Motor neuron (in vitro differentiated cells): Measurements from ENCODE around the gene PARP4. TPM values are rescaled to one million over a fixed set of nuclear protein-coding genes. Genes with fewer than 3 reads are reported as not detected.
"Not testable (repeated sequence)": the region's sequence is repeated elsewhere in the genome, so short reads cannot be mapped to it uniquely, and the experiment has no call there.

Source experiments
- ATAC-seq, 8 experiments: fragments of 200-7000 bp; cut with Tn5 transposase; replicated peaks in 6 of 8; 2 replicates each; pipeline ENCODE4 v1.8.0; 2021; ENCODE audit warnings: mild to moderate bottlenecking in 8 of 8, moderate library complexity in 8 of 8
- H3K27ac ChIP-seq, 2 donors: fragments of 250-450 bp; sonication (Bioruptor Pico); 2 replicates each; pipeline ENCODE4 v1.9.0; 2021; ENCODE audit warnings: antibody characterized with exemption in 2 of 2, mild to moderate bottlenecking in 2 of 2, moderate library complexity in 1 of 2
- H3K4me1 ChIP-seq, 2 donors: fragments of 250-450 bp; sonication (Bioruptor Pico); replicated peaks in 1 of 2; 2 replicates each; pipeline ENCODE4 v1.6.1; 2021; ENCODE audit warnings: antibody characterized with exemption in 2 of 2, mild to moderate bottlenecking in 2 of 2, moderate library complexity in 1 of 2
- H3K4me3 ChIP-seq, 5 donors: fragments of 250-450 bp; sonication (Bioruptor Pico); 2 replicates each; pipeline ENCODE4 v1.9.0; 2021; ENCODE audit warnings: antibody characterized with exemption in 5 of 5, mild to moderate bottlenecking in 5 of 5, moderate library complexity in 4 of 5
- WGBS, 10 experiments: fragments of 450-650 bp; shearing (Covaris generic); methylation state at CpG; one replicate each; pipeline ENCODE4 v1.0.0; 2022; 5-methylcytosine and 5-hydroxymethylcytosine counted together
- in situ Hi-C, 9 experiments: fragments of 400-800 bp; cut with MboI; loops; one replicate each; pipeline ENCODE4 v1.15.0; 2021; ENCODE audit warnings: low sequenced_read_pairs in 9 of 9, low pct_unique_long_range_greater_than_20kb in 2 of 9; ENCODE audit not compliant: unreplicated experiment in 9 of 9
- total RNA-seq, 8 experiments: library from RNA; unstranded; fragments of 300-600 nt; gene quantifications; 2 replicates each; pipeline versions ENCODE4 v1.2.3 to v1.2.4, GENCODE V29; 2022

The PARP4 gene
- total RNA-seq, 8 experiments from 2014 or later = 9.1 to 39.9 (median 18.2) TPM

- in situ Hi-C loops = no loop called here
- no peak for ATAC-seq
These were observed 115.8 kb downstream of the PARP4 start for GRCh38 chr13:24396821-24397220.

GRCh38 chr13:24392972-24393371, 119.6 kb downstream of the PARP4 start:
- ATAC-seq = no peak
- H3K27ac ChIP-seq = no peak overlapping the region
- no peaks in the 10 kb centered on the region for H3K4me1 ChIP-seq
- H3K4me3 ChIP-seq = no peak overlapping the region
- WGBS, 10 experiments = 17 to 100% (median 60%) methylated on average over 1 to 2 of the region's 4 CpGs; no CpG with 5 or more reads in 5 of the 10 experiments
- in situ Hi-C loops = no loop called here

More at GRCh38 chr13:24396821-24397220, 115.8 kb downstream of the PARP4 start:
- H3K4me3 ChIP-seq = no peak overlapping the region
- H3K27ac ChIP-seq = no peak overlapping the region
- WGBS, 10 experiments = 25 to 100% (median 73%) methylated on average over 1 to 2 of the region's 2 CpGs; no CpG with 5 or more reads in 1 of the 10 experiments
- no peaks in the 10 kb centered on the region for H3K4me1 ChIP-seq

GRCh38 chr13:24391771-24392683, 120.6 kb downstream of the PARP4 start:
- H3K4me1 ChIP-seq, ATAC-seq, H3K27ac ChIP-seq, in situ Hi-C loops, H3K4me3 ChIP-seq: not testable (repeated sequence)
- WGBS, 10 experiments = no CpG with 5 or more reads among the region's 27 CpGs

- no CpG with 5 or more reads among the region's 9 CpGs for WGBS, 10 experiments
- ATAC-seq = not testable (repeated sequence)
These were observed 121.8 kb downstream of the PARP4 start for GRCh38 chr13:24390795-24391194.

GRCh38 chr13:24389506-24389905, 123.1 kb downstream of the PARP4 start:
- Histone ChIP-seq H3K4me1 (no peaks in the 10 kb centered on the region), H3K4me3 (no peak overlapping the region), H3K27ac (no peak overlapping the region)
- in situ Hi-C loops = no loop called here
- WGBS, 10 experiments = 33% methylated on average over 1 of the region's 6 CpGs; no CpG with 5 or more reads in 9 of the 10 experiments
- ATAC-seq = peak in 1 of 8 experiments; percentile 30

More at GRCh38 chr13:24390795-24391194, 121.8 kb downstream of the PARP4 start:
- H3K4me3 ChIP-seq, H3K27ac ChIP-seq, H3K4me1 ChIP-seq, in situ Hi-C loops: not testable (repeated sequence)

GRCh38 chr13:24388743-24389142, 123.8 kb downstream of the PARP4 start:
- H3K4me1 ChIP-seq, H3K4me3 ChIP-seq, in situ Hi-C loops, H3K27ac ChIP-seq: not testable (repeated sequence)
- WGBS, 10 experiments = 17 to 100% (median 75%) methylated on average over 1 to 3 of the region's 7 CpGs; no CpG with 5 or more reads in 7 of the 10 experiments
- ATAC-seq = peak in 3 of 8 experiments; percentile 58 to 87 (median 67)

- Histone ChIP-seq H3K4me3 (no peak overlapping the region), H3K4me1 (no peaks in the 10 kb centered on the region), H3K27ac (no peak overlapping the region)
- peak in 1 of 8 experiments; percentile 30 for ATAC-seq
- WGBS, 10 experiments = 71 to 100% (median 84%) methylated on average over 1 to 11 of the region's 23 CpGs; no CpG with 5 or more reads in 2 of the 10 experiments
- in situ Hi-C loops = no loop called here
These were observed 125.5 kb downstream of the PARP4 start for GRCh38 chr13:24386816-24387708.

GRCh38 chr13:24385902-24386301, 126.7 kb downstream of the PARP4 start:
- H3K27ac ChIP-seq = no peak overlapping the region
- H3K4me3 ChIP-seq = no peak overlapping the region
- in situ Hi-C loops = no loop called here
- no CpG with 5 or more reads among the region's 10 CpGs for WGBS, 10 experiments
- H3K4me1 ChIP-seq = no peaks in the 10 kb centered on the region
- ATAC-seq = no peak

GRCh38 chr13:24384946-24385345, 127.6 kb downstream of the PARP4 start:
- H3K4me3 ChIP-seq, ATAC-seq, H3K4me1 ChIP-seq, in situ Hi-C loops, H3K27ac ChIP-seq: not testable (repeated sequence)
- 90% methylated on average over 2 of the region's 15 CpGs; no CpG with 5 or more reads in 9 of the 10 experiments for WGBS, 10 experiments

GRCh38 chr13:24384091-24384490, 128.5 kb downstream of the PARP4 start:
- H3K4me3 ChIP-seq, H3K4me1 ChIP-seq, in situ Hi-C loops, ATAC-seq, H3K27ac ChIP-seq: not testable (repeated sequence)
- WGBS, 10 experiments = 84 to 100% (median 94%) methylated on average over 1 to 15 of the region's 17 CpGs

- in situ Hi-C loops = no loop called here
- 40 to 90% (median 74%) methylated on average over 1 to 11 of the region's 14 CpGs; no CpG with 5 or more reads in 2 of the 10 experiments for WGBS, 10 experiments
- peak in 1 of 8 experiments; percentile 60 for ATAC-seq
These were observed 130.9 kb downstream of the PARP4 start for GRCh38 chr13:24381541-24382265.

GRCh38 chr13:24380881-24381280, 131.7 kb downstream of the PARP4 start:
- H3K4me1 ChIP-seq, in situ Hi-C loops, H3K4me3 ChIP-seq, H3K27ac ChIP-seq: not testable (repeated sequence)
- ATAC-seq = peak in 2 of 8 experiments; percentile 71 to 84

More at GRCh38 chr13:24381541-24382265, 130.9 kb downstream of the PARP4 start:
- Histone ChIP-seq H3K27ac (no peak overlapping the region), H3K4me1 (no peaks in the 10 kb centered on the region), H3K4me3 (no peak overlapping the region)
